OCI-LY1 (cell line): ENCODE measurements around the gene PRXL2B.
"Not testable (repeated sequence)": the region's sequence is repeated elsewhere in the genome, so short reads cannot be mapped to it uniquely, and the experiment has no call there.

Experiments
- EZH2 ChIP-seq: fragments of 200-600 bp; sonication (generic), shearing (Covaris generic); IDR thresholded peaks from 2 replicates; pipeline ENCODE4 v1.8.0; 2017; ENCODE audit warnings: borderline replicate concordance, mixed run types, mild to moderate bottlenecking, antibody characterized with exemption, low read length, moderate library complexity, mixed read lengths
- TF ChIP-seq, protein P1 (sequence below): fragments of 200-600 bp; sonication (generic), shearing (Covaris generic); IDR thresholded peaks from 2 replicates; pipeline ENCODE4 v1.5.1; 2017; ENCODE audit warnings: mild to moderate bottlenecking, antibody characterized with exemption, low read length, moderate library complexity, mixed read lengths

DNA sequence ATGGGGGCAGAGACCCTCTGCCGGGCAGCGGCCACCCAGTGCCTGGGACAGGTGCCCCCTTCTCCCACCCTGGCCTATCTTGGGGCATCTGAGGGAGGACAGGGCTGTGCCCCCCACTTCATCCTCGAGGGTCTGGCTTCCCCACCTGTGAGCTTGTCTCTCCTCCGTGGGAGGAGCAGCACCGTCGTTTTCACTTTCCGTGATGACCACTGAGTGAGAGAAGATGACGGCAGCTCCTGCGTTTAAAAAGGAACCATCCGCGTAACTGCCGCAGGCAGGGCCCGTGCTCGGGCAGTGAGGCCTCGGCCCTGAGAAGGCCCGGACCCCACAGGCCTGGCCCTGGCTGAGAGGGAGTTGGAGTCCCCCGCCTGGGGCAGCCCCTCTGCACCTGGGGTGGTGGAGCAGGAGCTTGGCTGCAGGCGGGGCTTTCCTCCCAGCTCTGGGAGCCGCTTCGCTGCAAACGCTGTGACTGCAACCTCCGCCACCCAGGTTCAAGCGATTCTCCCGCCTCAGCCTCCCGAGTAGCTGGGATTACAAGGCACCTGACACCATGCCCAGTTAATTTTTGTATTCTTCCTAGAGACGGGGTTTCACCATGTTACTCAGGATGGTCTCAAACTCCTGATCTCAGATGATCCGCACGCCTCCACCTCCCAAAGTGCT, 37.1 kb upstream of the PRXL2B start:
- TF ChIP-seq, protein P1, sequence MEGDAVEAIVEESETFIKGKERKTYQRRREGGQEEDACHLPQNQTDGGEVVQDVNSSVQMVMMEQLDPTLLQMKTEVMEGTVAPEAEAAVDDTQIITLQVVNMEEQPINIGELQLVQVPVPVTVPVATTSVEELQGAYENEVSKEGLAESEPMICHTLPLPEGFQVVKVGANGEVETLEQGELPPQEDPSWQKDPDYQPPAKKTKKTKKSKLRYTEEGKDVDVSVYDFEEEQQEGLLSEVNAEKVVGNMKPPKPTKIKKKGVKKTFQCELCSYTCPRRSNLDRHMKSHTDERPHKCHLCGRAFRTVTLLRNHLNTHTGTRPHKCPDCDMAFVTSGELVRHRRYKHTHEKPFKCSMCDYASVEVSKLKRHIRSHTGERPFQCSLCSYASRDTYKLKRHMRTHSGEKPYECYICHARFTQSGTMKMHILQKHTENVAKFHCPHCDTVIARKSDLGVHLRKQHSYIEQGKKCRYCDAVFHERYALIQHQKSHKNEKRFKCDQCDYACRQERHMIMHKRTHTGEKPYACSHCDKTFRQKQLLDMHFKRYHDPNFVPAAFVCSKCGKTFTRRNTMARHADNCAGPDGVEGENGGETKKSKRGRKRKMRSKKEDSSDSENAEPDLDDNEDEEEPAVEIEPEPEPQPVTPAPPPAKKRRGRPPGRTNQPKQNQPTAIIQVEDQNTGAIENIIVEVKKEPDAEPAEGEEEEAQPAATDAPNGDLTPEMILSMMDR: not testable (repeated sequence)
- TF ChIP-seq EZH2: not testable (repeated sequence)
